ENCODE measurements around the gene EPG5. TPM values are rescaled to one million over a fixed set of nuclear protein-coding genes. Genes with fewer than 3 reads are reported as not detected.

The EPG5 gene
- total and polyA plus RNA-seq, 7 donors: 4.4 to 19.9 (median 11.9) TPM

DNA sequence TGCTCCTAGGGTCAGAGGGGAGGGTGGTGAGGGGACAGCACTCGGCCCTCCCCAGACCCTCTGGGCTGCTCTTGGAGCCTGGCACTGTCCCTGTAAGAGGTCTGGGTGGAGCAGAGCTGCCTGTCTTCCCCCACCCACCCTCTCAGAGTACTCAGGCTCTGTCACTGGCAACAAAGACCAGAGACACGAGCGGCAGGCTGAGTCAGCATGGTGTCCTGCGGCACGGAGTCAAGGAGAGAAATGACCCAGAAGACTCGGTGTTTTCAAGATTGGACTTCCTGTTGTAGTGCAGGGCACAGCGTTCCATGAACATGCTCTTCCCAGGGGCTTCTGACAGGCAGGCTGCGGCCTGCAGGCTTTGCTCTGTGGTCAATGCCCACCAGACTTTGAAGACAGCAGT is 121.7 kb downstream of the EPG5 start:
- Histone ChIP-seq H3K27me3 (ENCODE audit: insufficient read depth in 3 of 3, low read length in 2 of 3) (peaks cover 0 to 2% (median 0%) of the 10 kb centered on the region in 3 donors), H3K4me1 (no peaks in the 10 kb centered on the region), H3K9me3 (no peaks in the 10 kb centered on the region), H3K4me3 (no peak overlapping the region), H3K27ac (no peak overlapping the region), H3K36me3 (ENCODE audit: insufficient read depth in 1 of 2, low read depth in 1 of 2) (peaks cover 0 to 17% of the 10 kb centered on the region in 2 donors)
- WGBS, 3 donors: 79 to 89% (median 80%) methylated on average over 8 of the region's 8 CpGs
- ATAC-seq: no peak
- TF ChIP-seq CTCF (IDR thresholded peaks at IDR 0.05): no peak
- no peak for DNase-seq
- intact Hi-C loops (cut with DNase I): no loop called here

GRCh38 chr18:45844938-45845337 is 122.2 kb downstream of the EPG5 start:
- TF ChIP-seq CTCF (IDR thresholded peaks at IDR 0.05): no peak
- DNase-seq (no peak), ATAC-seq (no peak)
- no peaks in the 10 kb centered on the region for H3K9me3 ChIP-seq
- intact Hi-C loops (cut with DNase I): no loop called here
- peaks cover 0 to 13% of the 10 kb centered on the region in 2 donors for H3K36me3 ChIP-seq (ENCODE audit: insufficient read depth in 1 of 2, low read depth in 1 of 2)
- no peak overlapping the region for H3K4me3 ChIP-seq
- no peak overlapping the region for H3K27ac ChIP-seq
- WGBS, 3 donors: 78 to 83% (median 81%) methylated on average over 7 of the region's 7 CpGs
- no peaks in the 10 kb centered on the region for H3K4me1 ChIP-seq
- H3K27me3 ChIP-seq (ENCODE audit: insufficient read depth in 3 of 3, low read length in 2 of 3): peaks cover 0 to 6% (median 0%) of the 10 kb centered on the region in 3 donors

- ATAC-seq (no peak), DNase-seq (no peak)
- H3K9me3 ChIP-seq: no peaks in the 10 kb centered on the region
- intact Hi-C loops (cut with DNase I): no loop called here
- peaks cover 11% of the 10 kb centered on the region for H3K4me1 ChIP-seq
- H3K4me3 ChIP-seq: no peak overlapping the region
- no peak overlapping the region for H3K27ac ChIP-seq
- TF ChIP-seq CTCF (IDR thresholded peaks at IDR 0.05): no peak
- 80 to 85% (median 83%) methylated on average over 8 to 9 of the region's 9 CpGs for WGBS, 3 donors
- peaks cover 0 to 26% (median 14%) of the 10 kb centered on the region in 3 donors for H3K27me3 ChIP-seq (ENCODE audit: insufficient read depth in 3 of 3, low read length in 2 of 3)
- H3K36me3 ChIP-seq (ENCODE audit: insufficient read depth in 1 of 2, low read depth in 1 of 2): no peaks in the 10 kb centered on the region
Measured at GRCh38 chr18:45843019-45843418, 124.1 kb downstream of the EPG5 start.

DNA sequence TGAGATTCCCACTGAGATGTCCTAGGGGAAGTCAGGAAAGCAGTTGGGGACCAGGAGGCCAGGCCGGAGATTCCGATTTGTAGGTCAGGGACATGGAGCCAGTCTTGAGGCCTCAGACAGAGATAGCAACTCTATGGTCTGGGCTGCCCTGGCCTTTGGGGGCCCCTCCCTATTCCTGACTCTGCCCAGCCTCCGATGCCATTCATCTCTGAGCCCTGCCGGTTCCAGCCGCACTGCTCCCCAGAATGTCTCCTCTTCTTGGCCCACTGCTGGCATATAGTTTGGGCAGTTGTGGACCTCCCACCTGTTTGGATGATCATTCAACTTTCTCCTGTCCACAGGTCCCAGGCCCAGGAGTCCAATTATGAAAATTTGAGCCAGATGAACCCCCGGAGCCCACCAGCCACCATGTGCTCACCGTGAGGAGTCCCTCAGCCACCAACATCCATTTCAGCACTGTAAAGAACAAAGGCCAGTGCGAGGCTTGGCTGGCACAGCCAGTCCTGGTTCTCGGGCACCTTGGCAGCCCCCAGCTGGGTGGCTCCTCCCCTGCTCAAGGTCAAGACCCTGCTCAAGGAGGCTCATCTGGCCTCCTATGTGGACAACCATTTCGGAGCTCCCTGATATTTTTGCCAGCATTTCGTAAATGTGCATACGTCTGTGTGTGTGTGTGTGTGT is 125.2 kb downstream of the EPG5 start:
- no peak for DNase-seq
- H3K27ac ChIP-seq: no peak overlapping the region
- peaks cover 0 to 37% (median 20%) of the 10 kb centered on the region in 3 donors for H3K27me3 ChIP-seq (ENCODE audit: insufficient read depth in 3 of 3, low read length in 2 of 3)
- no peak for ATAC-seq
- 84 to 87% (median 86%) methylated on average over 12 of the region's 12 CpGs for WGBS, 3 donors
- H3K4me1 ChIP-seq: peaks cover 13% of the 10 kb centered on the region
- no peaks in the 10 kb centered on the region for H3K9me3 ChIP-seq
- TF ChIP-seq CTCF (IDR thresholded peaks at IDR 0.05): no peak
- no peak overlapping the region for H3K4me3 ChIP-seq
- intact Hi-C loops (cut with DNase I): no loop called here
- no peaks in the 10 kb centered on the region for H3K36me3 ChIP-seq (ENCODE audit: insufficient read depth in 1 of 2, low read depth in 1 of 2)

All from psoas muscle (tissue), 8 donors.